Stimulated activated CD4-positive, alpha-beta T cell treated with anti-CD3 and anti-CD28 coated beads, Interleukin-4, amount 100 ng/mL, for 4 hours (primary cell): ENCODE measurements around the gene BGLAP.
"Not testable (repeated sequence)": the region's sequence is repeated elsewhere in the genome, so short reads cannot be mapped to it uniquely, and the experiment has no call there.

Experiments used
- DNase-seq, 2 experiments: peaks; one replicate each; pipeline ENCODE4 v3.0.0-alpha.2; 2020

BGLAP gene

DNA sequence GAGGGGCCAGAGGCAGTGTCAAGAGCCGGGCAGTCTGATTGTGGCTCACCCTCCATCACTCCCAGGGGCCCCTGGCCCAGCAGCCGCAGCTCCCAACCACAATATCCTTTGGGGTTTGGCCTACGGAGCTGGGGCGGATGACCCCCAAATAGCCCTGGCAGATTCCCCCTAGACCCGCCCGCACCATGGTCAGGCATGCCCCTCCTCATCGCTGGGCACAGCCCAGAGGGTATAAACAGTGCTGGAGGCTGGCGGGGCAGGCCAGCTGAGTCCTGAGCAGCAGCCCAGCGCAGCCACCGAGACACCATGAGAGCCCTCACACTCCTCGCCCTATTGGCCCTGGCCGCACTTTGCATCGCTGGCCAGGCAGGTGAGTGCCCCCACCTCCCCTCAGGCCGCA, at the start of gene BGLAP:
BGLAP (plus strand) TSS at position 259 of the 400 bp plus-strand sequence; CDS start at position 307, 48 bp downstream.
- DNase-seq: no peak

DNA sequence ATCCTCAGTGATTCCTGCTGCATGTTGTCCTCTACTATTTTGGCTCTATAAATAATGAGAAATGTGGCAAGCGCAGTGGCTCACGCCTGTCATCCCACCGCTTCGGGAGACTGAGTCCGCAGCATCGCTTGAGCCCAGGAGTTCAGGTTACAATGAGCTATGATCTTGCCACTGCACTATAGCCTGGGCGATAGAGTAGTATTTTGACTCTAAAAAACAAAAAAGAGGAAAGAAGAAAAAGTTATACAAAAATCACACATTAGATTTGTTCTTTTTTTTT, 48.8 kb upstream of the BGLAP start:
- DNase-seq: no peak

GRCh38 chr1:156193488-156194299, 48.3 kb upstream of the BGLAP start, which contains the start of gene SLC25A44:
SLC25A44 (plus strand) TSS chr1:156194104; CDS start chr1:156199848, 5,744 bp downstream.
- peak; percentile 90 to 97 for DNase-seq

GRCh38 chr1:156194300-156194652, 47.7 kb upstream of the BGLAP start:
- DNase-seq: no peak

GRCh38 chr1:156195853-156196252, 46.1 kb upstream of the BGLAP start:
- DNase-seq: no peak

GRCh38 chr1:156196445-156196844, 45.5 kb upstream of the BGLAP start:
- DNase-seq: no peak

DNA sequence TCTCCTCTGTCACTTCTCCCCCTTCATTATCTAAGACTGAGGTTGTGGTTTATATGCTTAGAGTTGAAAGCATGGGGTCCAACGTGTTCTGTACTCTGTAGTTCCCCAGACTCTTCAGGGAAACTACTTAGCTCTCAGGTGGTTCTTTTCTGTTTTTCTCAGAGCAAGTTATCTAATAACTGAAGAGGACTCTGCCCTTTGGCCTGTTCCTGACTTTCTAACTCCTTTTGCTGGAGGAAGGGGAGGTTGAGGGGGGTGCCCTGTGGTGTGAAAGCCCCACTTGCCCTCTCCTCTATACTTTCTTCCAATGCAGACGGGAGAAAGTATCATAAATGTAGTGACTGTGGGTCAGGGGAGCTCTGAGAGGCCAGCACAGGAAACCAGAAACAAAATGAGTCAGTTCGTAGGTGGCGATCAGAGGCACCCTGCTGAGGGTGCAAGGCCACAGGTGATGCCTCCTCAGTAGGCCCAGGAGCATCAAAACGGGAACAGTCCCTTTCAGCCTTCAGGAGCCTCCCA, 43.1 kb upstream of the BGLAP start:
- no peak for DNase-seq

- no peak for DNase-seq
These were observed 41.9 kb upstream of the BGLAP start for GRCh38 chr1:156200044-156200443.

DNA sequence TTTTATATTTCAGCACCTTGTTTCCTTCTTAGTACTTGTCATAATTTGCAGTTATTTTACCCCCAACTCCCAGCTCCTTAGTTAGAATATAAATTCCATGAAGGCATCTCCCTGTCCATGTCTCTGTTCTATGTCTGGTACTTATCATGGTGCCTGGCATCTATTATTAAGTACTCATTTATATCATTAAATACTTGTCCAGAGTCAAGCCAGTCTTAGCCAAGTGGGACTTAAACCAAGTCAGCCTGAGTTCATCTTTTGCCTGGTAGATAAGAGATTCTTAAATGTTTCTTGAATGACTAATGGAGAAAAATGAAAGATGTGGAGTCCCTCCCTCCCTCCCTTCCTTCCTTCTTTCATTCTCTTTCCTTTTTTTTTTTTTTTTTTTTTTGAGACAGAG, 38.7 kb upstream of the BGLAP start:
- no peak for DNase-seq

DNA sequence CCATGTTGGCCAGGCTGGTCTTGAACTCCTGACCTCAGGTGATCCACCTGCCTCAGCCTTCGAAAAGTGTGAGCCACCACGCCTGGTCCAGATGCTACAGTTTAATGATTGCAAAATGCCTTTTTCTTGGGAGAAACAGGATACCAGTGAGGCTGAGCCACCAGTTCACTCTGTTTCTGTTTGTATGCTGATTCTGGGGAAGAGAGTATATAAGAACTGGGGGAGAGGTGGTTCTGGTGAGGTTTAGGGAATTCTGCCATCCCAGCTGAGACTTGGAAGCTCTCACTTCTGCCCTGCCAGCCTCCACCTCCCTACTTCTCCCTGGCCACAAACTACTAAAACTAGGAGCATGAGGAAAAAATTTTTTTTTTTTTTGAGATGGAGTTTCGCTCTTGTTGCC, 37.3 kb upstream of the BGLAP start:
- no peak for DNase-seq

GRCh38 chr1:156211243-156211642, 30.7 kb upstream of the BGLAP start:
- DNase-seq: no peak

GRCh38 chr1:156212130-156212529, 29.9 kb upstream of the BGLAP start:
- DNase-seq: no peak

DNA sequence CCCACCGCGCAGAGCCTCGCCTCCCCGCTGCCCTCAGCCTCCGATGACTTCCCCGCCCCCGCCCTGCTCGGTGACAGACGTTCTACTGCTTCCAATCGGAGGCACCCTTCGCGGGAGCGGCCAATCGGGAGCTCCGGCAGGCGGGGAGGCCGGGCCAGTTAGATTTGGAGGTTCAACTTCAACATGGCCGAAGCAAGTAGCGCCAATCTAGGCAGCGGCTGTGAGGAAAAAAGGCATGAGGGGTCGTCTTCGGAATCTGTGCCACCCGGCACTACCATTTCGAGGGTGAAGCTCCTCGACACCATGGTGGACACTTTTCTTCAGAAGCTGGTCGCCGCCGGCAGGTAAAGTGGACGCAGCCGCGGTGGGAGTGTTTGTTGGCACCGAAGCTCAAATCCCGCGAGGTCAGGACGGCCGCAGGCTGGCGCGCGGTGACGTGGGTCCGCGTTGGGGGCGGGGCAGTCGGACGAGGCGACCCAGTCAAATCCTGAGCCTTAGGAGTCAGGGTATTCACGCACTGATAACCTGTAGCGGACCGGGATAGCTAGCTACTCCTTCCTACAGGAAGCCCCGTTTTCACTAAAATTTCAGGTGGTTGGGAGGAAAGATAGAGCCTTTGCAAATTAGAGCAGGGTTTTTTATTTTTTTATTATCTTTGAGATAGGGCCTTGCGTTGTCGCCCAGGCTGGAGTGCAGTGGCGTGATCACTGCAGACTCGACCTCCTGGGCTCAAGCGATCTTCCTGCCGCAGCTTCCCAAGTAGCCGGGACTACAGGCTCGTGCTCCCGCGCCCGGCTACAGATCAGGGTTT, 28.9 kb upstream of the BGLAP start, which contains the start of gene PMF1:
PMF1 (plus strand) TSS at position 175 of the 811 bp plus-strand sequence; CDS start at position 184, 9 bp downstream.
- DNase-seq: peak; percentile 93 to 96

DNA sequence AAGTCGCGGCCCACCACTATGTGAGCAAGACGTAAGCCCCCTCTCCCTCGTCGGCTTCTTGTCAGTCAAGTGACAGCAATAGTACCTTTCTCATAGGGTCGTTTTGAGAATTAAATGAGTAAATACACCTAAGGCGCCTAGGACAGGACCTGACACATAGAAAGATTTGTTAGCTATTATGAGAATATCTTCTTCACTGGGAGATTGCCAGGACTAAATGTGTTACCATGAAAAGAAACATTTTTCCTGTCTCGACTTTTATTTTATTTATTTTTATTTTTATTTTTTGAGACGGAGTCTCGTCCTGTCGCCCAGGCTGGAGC, 28.4 kb upstream of the BGLAP start:
- no peak for DNase-seq

DNA sequence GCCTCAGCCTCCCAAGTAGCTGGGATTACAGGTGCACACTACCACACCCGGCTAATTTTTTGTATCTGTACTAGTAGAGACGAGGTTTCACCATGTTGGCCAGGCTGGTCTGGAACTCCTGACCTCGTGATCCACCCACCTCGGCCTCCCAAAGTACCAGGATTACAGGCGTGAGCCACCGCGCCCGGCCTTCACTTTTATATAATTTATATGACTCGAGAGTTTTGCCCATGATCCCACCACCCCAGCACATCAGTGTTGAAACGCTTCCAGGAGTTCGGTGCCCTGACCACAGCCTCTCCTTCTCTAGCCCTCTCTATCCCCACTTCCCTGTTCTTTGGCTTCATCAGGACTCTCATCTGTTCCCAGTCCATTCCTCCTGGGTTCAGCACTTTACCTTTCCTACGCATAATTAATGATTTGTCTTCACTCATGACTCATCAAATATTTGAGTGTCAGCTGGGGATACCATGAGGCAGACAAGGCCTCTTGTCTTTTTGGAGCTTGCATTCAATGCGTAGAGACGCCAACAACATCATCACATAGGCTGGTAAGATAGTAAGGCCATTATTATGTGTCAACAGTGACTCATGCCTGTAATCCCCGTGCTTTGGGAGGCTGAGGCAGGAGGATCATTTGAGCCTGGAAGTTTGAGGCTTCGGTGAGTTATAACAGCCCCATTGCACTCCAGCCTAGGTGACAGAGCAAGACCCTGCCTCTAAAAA, 27.8 kb upstream of the BGLAP start:
- peak in 1 of 2 experiments; percentile 23 for DNase-seq

DNA sequence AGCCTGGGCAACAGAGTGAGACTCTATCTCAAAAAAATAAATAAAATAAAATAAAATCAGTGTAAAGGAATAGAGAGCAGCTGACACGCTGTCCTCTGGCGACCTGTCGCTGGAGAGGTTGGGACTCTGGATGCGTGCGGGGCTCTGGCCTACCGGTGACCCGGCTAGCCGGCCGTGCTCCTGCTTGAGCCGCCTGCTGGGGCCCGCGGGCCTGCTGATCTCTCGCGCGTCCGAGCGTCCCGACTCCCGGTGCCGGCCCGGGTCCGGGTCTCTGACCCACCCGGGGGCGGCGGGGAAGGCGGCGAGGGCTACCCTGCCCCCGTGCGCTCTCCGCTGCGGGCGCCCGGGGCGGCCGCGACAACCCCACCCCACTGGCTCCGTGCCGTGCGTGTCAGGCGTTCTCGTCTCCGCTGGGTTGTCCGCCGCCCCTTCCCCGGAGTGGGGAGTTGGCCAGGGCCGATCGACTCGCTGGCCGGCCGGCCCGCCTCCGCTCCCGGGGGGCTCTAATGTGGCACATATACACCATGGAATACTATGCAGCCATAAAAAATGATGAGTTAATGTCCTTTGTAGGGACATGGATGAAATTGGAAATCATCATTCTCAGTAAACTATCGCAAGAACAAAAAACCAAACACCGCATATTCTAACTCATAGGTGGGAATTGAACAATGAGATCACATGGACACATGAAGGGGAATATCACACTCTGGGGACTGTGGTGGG, 25.5 kb upstream of the BGLAP start:
- DNase-seq: not testable (repeated sequence)

- DNase-seq: peak in 1 of 2 experiments; percentile 57
These were observed 24.1 kb upstream of the BGLAP start for GRCh38 chr1:156217871-156218270.

- DNase-seq: no peak
These were observed 21.8 kb upstream of the BGLAP start for GRCh38 chr1:156220226-156220625.

DNA sequence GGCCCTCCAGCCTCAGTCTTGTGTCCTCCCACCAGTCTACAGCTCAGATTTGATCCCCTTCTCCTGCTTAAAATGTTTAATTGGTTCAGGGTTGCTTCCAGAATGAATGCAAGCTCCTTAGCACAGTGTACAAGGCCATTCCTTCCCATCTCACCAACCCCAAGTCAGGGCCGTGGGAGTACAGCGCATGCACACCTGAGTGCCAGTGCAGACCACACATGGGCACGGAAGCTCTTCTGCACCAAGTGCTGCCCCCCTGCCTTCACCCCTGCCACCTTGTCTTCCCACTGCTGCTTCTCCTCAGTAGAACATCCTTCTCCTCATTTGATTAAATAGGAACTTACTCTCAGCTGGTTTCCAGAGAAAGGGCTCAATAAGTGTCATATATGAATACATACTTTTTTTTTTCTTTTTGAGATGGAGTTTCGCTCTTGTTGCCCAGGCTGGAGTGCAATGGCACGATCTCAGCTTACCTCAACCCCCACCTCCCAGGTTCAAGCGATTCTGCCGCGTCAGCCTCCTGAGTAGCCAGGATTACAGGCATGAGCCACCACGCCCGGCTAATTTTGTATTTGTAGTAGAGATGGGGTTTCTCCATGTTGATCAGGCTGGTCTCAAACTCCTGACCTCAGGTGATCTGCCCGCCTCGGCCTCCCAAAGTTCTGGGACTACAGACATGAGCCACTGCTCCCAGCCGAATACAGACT, 19.8 kb upstream of the BGLAP start:
- DNase-seq: no peak

DNA sequence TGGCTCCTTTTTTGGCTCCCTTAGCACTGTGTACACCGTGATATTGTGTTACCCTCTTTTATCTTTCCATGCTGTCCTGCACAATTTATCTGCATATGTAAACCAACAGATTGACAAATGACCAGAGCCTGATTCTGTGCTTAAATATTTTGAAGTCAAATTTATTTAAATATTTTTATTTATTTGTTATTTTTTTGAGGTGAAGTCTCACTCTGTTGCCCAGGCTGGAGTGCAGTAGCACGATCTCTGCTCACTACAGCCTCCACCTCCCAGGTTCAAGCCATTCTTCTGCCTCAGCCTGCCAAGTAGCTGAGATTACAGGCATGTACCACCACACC, 16.3 kb upstream of the BGLAP start:
- DNase-seq: no peak

GRCh38 chr1:156226116-156226538, 15.9 kb upstream of the BGLAP start:
- no peak for DNase-seq

DNA sequence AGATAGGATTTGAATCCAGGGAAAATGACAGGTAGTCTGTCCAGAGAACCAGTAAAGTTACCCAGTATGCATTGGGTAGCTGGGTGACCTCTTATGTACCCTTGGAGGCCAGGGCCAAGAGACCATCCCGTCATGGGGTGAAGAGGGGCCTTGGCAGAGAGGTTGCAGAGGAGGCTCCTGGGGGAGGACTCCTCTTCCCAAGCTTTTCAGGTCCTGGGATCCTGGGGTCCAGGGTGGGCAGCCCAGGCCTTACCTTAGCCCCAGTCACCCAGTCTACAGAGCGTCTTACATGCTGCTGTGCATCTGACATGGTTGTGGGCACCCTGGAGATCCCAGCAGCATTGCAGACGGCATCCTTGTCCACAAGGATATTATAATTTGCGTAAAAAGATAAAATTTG, 15.2 kb upstream of the BGLAP start:
- DNase-seq: no peak
